ENCODE data around the gene MED16. TPM values are rescaled to one million over a fixed set of nuclear protein-coding genes. Genes with fewer than 3 reads are reported as not detected.

The MED16 gene
- total RNA-seq, 1 experiment from 2014 or later: 83.1 TPM

GRCh38 chr19:942133-942645, 49.2 kb upstream of the MED16 start:
- Mint-ChIP-seq H3K27ac (no peak overlapping the region), H3K9me3 (no peaks in the 10 kb centered on the region), H3K27me3 (ENCODE audit: low read depth) (no peaks in the 10 kb centered on the region; the same call in 1 of the 2 replicates), H3K36me3 (ENCODE audit: insufficient read depth in 1 of 3, low read depth in 3 of 3) (peaks cover 19 to 42% (median 41%) of the 10 kb centered on the region in 3 experiments; a peak in 6 of 7 replicates), H3K4me1 (0 out of 4 replicates have a peak, but pooled peaks cover 0 to 3% of the 10 kb centered on the region in 2 experiments), H3K4me3 (no peak overlapping the region)
- H3K56ac ChIP-seq (ENCODE audit: insufficient read length, low read depth, low read length): no peak overlapping the region
- no peak for DNase-seq
- H2AK5ac ChIP-seq (ENCODE audit: insufficient read length, low read length): no peak overlapping the region
- H4K5ac ChIP-seq (ENCODE audit: insufficient read length, low read depth, low read length): no peak overlapping the region
- H3K9me3 ChIP-seq (ENCODE audit: control insufficient read depth, low read depth, low read length): no peaks in the 10 kb centered on the region
- no peaks in the 10 kb centered on the region for H3K4me1 ChIP-seq (ENCODE audit: insufficient read depth, low read length)
- no peak overlapping the region for H3K4me2 ChIP-seq (ENCODE audit: insufficient read depth, insufficient read length, low read length)
- H4K91ac ChIP-seq (ENCODE audit: insufficient read length, low read depth, low read length): no peak overlapping the region
- H2BK5ac ChIP-seq (ENCODE audit: insufficient read length, low read length): no peak overlapping the region
- H2BK20ac ChIP-seq (ENCODE audit: low read depth, low read length, poor library complexity, severe bottlenecking): no peak overlapping the region
- H2BK12ac ChIP-seq (ENCODE audit: insufficient read length, low read depth, low read length): no peak overlapping the region
- H3K27me3 ChIP-seq (ENCODE audit: insufficient read depth, low read length): no peaks in the 10 kb centered on the region
- TF ChIP-seq CTCF (conservative IDR thresholded peaks at IDR 0.05): no peak
- no peaks in the 10 kb centered on the region for H3K79me1 ChIP-seq (ENCODE audit: insufficient read depth, low read depth, low read length, poor library complexity, severe bottlenecking)
- no peak overlapping the region for H3K4ac ChIP-seq (ENCODE audit: low read depth, low read length)
- no peak overlapping the region for H2BK15ac ChIP-seq (ENCODE audit: low read depth, low read length)
- H3T11ph ChIP-seq (ENCODE audit: low read length): no peak overlapping the region
- no peak overlapping the region for H2AFZ ChIP-seq (ENCODE audit: low read length)
- no peak overlapping the region for H2BK120ac ChIP-seq (ENCODE audit: low read depth, low read length, poor library complexity, severe bottlenecking)
- H4K20me1 ChIP-seq (ENCODE audit: control insufficient read depth, insufficient read depth, insufficient read length): peaks cover 8% of the 10 kb centered on the region
- no peak overlapping the region for H3K23ac ChIP-seq (ENCODE audit: insufficient read length, low read depth, low read length)
- no CpG with 5 or more reads among the region's 32 CpGs for WGBS (ENCODE audit: extremely low coverage, insufficient read length, low lambda C conversion rate)
- H3K14ac ChIP-seq (ENCODE audit: insufficient read depth, low read length): no peak overlapping the region
- H3K9ac ChIP-seq (ENCODE audit: extremely low read depth, insufficient read length, low read length): no peak overlapping the region
- no peaks in the 10 kb centered on the region for H3K23me2 ChIP-seq (ENCODE audit: insufficient read length, low read depth, low read length, poor library complexity, severe bottlenecking)
- H4K8ac ChIP-seq (replicated peaks; ENCODE audit: insufficient read length, low read depth, low read length): no peak overlapping the region
- no peak overlapping the region for H3K18ac ChIP-seq (ENCODE audit: insufficient read length, low read depth, low read length)
- H3K27ac ChIP-seq (ENCODE audit: insufficient read length, low read depth, low read length): no peak overlapping the region
- peaks cover 7% of the 10 kb centered on the region; the same call in 1 of the 2 replicates for H3K79me2 ChIP-seq (ENCODE audit: insufficient read depth, low read length)

Data from H9 (cell line).